ENCODE measurements around the gene TCF7L2.

The TCF7L2 gene

DNA sequence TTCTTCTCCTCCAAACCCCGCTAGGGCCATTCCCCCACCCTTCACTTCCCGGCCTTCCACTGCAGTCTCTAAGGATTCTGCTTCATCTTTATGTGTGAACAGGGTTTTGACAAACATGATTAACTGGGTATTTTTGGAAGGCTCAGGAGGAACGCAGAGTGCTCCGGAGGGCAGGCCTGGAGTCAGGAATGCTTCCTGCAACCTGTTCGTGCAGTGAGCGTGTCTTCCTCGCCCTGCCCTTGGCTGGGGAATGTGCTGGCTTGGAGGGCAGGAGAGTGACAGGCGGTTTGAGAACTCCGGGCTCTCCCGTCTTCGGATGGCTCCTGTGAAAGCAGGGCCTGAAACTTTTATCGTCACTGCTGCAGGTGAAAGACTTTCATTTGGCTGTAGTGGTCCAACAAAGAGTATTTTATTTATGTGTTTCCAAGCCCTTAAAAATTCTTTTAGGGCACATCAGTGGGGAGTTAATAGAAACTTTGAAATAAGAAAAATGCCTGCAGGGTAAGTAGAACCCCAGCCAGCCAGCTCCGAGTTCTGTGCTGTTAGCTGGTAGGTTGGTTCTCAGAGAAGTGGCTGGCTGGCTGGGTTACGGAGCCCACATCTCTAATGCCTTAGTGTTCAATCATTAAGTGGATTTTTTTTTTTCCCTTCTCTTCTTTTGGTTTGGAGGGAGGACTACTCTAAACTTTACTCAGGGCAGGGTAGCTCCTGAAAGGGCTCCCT is 51.0 kb downstream of the TCF7L2 start:
- no peak for DNase-seq

DNA sequence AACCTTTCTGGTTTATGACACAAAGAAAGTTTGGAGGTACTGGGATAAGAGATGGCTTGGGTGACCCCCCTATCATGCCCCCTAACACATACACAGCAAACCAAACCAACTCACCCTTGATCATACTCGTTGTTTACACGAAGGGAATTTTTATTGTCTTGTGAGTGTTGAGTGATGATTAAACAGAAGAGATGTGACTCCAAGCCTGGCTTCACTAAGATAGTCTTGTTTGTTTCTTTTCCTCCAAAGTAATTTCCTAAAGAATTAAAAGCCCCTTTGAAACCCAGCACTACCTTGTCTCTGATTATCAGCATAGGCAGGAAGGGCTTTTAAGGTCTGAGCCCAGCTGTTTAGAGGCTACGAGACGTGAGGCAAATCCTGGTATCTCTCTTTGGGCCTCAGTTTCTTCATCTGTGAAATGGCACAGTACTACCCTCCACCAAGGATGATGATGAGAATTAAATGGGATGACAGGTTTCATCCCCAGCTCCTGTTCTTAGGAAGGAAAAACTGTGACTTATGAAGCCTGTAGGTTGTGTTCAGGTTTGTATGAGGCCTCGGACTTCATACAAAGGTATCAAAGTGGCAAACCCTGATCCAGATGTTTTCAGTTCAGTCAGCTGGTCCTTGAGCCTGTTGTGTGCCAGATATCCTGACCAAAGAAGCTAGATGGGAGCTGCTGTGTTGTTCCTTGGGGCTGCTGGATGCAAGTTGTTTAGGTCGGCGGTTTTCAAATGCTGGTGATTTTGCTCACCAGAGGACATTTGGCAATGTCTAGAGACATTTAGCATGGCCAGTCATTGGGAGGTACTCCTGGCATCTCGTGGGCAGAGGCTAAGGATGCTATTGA is 51.8 kb downstream of the TCF7L2 start:
- DNase-seq, result no peak

DNA sequence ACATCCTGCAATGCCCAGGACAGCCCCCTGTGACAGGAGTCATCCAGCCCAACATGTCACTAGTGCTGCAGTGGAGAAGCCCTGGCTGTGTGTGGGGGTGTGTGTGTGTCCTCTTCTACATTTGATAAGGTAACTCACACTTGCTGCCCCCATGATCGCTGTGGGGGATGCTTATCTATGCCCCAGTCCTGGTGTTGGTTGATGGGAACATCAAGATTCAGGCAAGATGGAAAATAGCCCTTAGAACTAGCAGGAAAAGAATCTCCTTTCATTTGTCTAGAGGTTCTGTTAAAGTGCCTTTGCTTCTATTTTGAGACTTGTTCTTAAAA is 52.4 kb downstream of the TCF7L2 start:
- no peak for DNase-seq

DNA sequence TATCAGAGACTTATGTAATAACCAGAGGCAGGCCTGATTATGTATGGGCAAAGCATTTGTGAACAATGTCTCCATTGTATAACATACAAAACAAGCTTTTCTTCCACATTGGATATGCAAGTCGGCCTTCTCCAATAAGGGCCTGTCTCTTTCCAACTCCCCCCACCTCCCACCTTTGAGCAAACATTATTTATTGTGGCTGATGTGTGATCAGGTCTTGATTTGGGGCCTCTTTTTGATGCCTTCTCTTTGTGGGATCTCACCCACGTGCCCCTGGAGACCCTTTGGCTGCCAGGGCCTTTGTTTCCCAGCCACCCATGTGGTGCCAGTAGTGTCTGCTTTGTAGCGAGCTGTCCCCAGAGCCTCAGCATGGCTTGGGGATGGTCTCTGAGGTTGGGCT is 53.0 kb downstream of the TCF7L2 start:
- no peak for DNase-seq

DNA sequence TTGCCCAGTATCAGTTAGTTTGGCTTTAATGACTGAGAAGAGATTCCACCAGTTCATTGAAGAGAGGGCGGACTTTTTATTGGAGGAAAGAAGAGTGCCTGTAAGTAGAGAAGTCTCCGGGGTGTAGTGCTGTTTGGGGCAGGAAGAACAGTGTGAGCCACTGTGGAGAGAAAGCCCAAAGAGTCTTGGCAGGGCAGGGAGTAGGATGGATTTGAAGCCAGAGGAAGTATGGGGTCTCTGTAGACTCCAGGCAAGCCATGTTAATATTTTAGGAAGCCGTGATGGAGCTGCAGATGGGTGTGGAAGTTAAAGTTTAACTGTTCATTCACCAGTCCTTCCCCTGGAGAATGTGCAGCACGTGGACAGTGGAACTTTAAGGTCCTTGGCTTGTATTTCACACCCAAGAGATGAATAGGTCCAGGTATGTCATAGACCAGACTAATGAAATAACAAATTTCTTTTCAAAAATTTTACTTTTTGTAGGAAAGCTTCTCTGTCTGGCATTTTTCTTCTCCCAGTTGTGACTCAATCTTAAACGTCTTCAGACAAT is 54.1 kb downstream of the TCF7L2 start:
- DNase-seq, result no peak

DNA sequence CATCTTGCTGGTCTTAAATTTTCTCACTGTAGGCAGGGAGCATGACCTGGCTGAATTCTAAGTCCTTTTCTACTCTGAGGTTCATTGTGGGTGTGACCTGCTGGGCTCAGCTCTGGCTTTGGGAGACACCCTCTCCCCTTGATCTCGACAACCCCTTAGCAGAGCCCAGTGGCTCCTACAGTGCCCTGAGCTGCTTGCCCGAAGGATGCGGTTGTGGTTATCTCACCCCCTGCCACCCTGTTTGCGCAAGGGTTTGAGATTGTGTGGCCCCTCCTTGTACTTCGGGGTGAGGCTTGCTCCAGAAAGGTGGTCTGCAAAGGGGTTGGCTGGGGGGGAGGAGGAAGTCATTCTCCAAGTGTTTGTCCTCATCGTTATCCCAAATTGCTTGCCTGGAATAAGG is 55.3 kb downstream of the TCF7L2 start:
- peak; percentile 20 for DNase-seq

DNA sequence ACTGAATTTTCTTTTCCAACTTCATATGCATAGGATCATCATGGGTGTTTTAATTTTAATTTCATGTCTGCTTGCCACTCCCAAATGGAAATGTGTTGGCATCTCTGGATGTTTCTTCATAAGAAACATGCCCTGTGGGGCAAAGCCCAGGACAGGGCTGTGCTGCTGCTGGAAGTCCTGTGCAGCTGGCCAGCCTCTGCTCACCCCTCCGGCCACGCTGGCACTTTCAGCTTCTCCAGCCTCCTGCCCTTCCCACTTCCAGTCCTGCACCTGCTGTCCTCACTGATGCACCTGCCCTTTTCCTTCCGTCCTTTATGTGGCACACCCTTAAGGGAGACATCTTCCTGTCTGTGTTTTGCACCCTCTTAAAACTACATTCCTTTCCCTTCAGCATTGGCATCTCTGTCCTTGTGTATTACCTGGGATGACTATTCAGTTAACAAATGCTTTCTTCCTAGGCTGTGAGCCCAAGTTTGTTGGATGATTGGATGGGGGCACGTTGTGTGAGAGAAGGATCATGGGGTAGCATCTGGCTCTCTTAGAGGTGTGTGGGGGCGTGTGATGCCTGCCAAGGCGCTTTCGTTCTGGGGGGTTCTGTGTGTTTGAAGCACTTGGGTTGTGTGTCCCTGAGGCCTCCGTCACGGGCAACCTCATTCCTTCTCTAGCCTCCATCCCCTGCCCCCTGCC is 56.8 kb downstream of the TCF7L2 start:
- DNase-seq, result no peak

DNA sequence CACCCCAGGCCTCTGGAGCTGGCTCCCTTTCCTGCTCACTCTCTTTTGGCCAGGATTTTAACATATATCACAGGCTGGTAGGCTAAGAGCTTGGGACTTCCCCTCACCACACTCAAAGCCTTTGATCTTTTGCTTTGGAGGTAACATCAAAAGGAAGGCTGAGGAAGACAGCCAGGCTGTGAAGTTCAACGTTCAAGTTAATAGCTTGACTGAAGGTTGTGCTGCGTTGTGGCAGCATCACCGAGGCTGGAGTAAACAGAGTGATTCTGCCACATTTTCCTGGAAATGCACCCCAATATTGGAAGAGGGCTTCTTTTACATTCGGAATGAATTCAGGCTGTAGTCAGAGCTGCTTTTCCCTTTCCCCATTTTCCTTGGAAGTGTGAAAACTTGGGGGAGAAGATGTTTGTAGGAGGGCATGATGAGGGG is 57.3 kb downstream of the TCF7L2 start:
- DNase-seq, result no peak

DNA sequence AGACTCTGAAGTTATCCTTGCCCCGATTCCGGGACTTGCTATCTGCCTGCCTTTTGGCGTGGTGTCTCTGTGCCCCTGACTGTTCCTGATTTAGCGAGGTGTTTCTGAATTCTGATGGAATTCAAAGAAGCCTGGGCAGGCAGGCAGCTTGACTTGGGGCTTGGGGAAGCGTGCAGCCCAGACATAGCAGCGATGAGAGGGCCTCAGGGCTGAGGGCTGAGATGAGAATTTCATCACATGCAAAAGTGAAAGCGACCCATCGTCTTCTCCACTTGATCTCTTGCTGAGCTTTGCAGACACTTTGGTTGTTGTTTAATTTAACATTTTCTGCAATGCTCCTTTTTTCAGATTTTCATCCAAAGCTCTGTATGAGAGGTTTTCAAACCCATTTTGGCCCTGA is 57.8 kb downstream of the TCF7L2 start:
- no peak for DNase-seq

DNA sequence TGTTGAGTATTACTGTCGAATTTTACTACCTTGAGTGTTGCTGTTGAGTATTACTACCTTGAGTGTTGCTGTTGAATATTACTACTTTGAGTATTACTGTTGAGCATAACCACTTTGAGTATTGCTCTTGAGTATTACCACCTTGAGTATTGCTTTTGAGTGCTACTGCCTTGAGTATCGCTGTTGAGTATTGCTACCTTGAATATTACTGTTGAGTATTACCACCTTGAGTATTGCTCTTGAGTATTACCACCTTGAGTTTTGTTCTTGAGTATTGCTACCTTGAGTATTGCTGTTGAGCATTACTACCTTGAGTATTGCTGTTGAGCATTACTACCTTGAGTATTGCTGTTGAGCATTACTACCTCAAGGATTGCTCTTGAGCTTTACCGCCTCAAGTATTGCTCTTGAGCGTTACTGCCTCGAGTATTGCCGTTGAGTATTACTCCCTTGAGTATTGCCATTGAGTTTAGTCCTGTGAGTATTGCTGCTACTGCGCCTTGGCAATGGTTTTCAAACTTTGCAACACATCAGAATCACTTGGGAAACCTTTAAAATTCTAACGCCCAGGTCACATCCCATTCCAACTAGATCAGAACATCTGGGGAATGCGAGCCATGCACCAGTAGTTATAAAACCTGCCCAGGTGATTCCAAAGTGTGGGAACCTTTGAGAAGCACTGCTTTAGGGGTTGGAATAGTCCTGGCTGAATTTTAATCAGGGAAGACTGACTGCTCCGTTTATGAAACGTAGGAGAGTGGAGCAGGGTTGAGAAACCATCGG is 61.7 kb downstream of the TCF7L2 start:
- DNase-seq, result no peak

DNA sequence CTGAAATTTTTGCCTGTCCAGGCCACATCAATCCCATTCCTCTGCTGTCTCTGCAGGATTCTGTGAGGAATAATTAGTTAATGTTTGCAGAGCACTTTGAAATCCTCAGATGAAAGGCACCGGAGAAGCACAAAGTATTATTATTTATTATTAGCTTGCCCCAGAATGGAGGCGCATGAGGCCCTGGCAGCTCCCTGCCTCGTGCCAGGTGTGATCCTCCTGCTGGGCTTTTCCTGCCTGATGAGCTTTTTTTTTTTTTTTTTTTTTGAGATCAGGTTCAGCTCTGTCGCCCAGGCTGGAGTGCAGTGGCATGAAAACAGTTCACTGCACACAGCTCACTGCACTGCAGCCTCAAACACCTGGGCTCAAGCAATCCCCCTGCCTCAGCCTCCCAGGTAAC is 65.2 kb downstream of the TCF7L2 start:
- DNase-seq, result no peak

DNA sequence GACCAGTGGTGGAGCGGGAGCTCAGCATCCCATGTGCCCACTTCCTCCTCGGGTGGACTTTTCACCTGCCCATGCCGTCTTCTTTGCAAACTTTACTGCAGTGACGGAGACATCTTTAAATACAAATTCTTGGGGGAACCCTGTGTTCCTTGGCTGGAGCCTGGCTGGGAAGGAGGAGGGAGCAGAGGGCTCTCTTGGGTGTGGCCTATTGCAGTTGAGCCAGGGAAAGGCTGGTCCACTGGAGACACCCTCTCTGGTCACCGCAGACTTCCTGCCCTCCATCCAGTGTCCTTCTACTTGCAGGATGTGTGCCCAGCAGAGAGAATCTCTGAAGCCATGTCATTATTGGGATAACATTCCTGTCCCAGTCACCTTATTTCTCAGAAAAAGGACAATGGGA is 67.3 kb downstream of the TCF7L2 start:
- DNase-seq, result no peak

DNA sequence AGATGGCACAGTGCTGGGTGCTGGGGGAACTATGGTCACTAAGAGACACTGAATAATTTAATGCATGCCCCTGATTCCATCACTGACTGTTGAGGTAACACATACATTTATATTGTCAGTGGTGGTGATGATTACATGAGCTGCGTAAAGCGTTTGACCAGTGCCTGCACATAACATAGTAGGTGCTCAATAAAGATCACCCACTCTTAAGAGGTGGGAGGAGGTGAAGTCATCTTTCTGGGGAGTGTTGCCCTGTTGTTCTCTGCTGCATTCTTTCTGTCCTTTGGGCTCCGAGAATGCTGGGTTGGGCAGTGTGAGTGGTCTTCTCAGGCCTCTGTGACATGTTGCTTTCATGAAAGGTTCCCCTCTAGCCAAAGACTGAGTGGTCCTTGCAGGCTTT is 68.0 kb downstream of the TCF7L2 start:
- DNase-seq, result no peak

DNA sequence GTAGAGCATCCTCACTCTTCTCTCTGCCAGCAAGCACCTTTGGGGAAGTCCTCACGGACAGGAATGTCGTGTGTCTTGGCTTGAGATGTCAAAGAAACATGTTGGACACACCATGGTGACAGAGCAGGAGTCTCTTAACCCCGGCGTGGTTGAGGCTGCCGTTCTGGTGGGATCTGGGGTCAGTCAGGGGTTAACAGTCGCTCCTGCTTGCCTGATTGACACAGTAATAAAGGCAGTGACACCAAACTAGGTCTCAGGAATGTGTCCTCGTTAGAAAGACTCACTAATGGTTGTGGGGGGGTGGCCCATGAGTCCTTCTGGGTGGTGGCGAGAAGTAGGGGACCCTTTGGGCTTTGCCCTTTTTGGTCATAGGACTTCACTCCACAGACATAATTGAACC is 69.0 kb downstream of the TCF7L2 start:
- DNase-seq, result no peak

DNA sequence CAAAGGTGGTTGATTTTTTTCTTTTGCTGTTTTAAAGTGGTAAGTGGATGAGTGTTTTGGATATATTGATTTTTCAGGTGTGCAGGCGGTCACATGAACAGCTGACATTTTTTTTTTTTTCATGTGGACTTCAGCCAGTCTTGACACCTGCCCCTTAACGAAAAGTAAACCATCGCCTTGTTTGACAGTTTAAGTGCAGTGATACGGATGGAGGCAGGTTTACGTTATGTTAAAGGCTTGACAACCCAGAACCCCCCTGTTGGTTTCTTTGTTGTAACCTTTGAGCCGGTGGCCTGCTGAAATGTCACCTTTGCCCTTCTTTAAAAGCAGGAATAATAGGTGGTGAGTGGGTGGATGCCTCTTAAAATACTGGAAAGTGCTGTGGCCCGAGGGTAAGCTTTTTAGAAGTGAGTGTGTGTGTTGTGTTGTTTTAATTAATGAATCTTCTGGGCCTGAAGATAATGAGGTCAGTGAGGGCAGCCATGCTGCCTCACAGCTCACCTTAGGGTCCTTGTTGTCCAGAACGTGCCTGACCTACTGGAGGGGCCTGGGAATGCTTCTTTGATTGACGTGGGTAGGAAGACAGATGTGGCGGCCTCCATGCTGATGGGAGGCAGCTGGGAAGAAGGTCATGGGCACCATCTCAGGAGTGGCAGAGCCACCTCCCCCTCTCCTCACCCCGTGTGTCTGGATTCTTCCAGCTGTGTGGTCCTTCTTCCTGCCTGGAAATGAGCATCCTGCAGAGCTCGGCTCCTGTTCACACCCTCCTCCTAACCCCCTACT is 69.8 kb downstream of the TCF7L2 start:
- DNase-seq, result no peak

DNA sequence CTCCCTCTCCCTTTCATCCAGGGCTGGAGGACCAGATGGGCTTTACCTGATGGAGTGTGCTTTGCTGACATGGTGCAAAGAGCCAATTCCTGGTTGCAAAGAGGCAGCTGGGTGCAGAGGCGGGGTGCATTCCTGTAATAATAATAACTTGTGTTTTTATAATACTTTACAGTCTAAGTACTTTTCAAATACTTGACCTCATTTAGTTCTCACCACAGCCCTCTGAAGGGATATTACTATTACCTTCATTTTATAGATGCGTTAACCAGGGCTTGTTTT is 70.4 kb downstream of the TCF7L2 start:
- DNase-seq, result no peak

DNA sequence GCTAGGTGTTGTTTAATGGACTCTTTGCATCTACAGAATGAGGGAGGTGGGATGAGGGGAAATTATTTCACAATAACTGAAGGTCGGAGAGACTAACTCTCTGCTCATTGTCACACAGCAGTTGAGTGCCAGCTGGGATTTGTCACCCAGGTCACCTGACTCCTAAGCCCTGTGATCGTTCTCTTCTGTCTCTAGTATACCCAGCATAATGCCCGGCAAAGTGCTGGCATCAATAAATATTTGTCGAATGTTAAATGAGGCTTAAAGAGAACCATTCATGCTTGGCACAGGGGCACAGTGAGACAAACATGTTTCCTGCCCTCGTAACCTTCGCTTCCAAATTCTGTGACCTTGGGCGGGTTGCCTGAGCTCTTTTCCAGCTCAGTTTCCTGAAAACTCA is 70.8 kb downstream of the TCF7L2 start:
- no peak for DNase-seq

DNA sequence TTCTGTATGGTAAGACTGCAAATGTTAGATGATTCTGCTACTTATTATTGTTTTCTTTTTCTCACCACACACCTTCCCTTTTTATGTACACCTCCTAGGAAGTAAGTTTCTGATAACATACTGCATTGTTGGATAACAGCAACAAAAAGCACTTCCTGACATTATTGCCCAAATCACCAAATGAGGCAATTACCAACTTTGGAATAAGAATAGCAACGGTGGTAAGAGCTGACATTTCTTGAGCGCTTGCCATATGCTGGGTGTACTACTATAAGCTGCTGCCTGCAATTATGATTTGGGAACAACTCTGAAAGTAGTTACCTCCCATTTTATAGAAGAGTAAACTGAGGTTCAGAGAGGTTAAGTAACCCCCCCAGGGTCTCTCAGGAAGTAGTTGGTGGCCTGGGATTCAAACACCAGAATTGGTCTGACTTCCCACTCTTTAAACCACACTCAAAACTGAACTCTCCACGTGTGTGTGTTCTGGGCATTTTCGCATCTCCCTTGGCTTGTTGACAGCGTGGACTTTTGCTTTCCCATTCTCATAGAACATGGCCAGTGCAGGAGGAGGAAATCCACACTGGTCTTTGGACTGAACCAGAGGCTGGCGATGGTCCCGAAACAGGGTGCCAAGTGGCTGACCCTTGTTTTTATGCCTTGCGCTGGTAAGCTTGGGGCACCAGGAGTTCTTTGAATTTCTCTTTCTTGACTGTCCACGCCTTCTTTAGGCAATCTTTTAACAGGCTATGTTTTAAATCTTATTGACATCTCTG is 71.4 kb downstream of the TCF7L2 start:
- DNase-seq, result no peak

DNA sequence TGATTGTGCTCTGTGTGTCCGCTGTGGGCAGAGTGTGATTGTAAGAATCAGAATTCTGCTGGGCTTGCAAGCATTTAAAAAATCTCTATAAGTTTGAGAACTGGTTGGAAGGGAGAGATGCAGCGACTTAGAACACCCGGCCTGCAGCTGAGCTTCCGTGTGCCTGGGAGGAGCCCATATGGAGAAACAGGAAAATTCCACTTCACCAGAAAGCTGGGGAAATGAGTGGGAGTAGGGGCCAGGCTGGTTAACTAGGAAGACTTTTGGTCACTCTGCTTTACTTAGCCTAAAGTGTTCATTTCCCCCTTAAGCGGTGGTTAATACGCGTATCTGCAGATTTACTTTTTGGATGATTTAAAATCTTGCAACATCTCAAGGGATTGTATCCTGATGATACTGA is 72.2 kb downstream of the TCF7L2 start:
- DNase-seq, result no peak

DNA sequence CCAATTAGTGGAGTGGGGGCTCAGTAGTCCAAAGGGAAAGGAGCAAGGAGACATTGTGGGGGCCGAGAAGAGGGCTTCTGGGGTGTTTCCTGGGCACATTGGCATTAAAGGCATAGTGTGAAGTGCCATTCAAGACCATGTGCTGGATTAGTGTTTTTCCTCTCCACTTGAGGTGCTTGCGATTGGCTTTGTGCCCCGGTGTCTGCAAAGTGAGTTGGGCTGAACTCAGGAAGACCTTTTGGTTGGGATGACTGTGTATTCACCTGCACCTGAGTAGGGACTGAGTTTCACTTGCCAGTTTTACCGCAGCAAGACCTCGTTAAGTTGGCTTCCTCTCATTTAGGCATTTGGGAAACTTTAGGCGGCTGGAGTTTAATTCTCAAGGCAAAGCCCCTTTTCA is 73.0 kb downstream of the TCF7L2 start:
- no peak for DNase-seq

DNA sequence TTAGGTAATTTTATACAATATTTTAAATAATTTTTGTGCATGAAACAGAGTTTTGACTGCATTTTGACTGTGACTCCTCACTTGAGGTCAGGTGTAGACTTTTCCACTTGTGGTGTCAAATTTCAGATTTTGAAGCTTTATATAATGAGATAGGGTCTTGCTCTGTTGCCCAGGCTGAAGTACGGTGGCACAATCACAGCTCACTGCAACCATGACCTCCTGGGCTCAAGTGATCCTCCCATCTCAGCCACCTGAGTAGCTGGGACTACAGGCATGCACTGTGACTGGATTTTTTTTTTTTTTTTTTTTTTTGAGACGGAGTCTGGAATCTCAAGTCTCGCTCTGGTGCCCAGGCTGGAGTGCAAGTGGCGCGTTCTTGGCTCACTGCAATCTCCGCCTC is 74.9 kb downstream of the TCF7L2 start:
- DNase-seq, result no peak

DNA sequence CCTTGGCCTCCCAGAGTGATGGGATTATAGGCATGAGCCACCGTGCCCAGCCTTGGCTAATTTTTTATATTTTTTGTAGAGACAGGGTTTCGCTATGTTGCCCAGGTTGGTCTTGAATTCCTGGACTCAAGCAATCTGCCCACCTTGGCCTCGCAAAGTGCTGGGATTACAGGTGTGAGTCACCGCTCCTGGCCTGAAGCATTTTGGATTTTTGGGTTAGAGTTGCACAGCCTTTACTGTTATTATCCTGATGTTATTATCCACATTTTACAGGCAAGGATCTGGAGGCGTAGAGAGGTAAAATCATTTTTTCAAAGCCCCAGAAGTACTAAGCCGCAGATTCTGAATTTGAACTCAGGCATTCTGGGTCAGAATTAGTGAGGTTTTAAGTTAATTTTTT is 75.4 kb downstream of the TCF7L2 start:
- no peak for DNase-seq

Data from hematopoietic multipotent progenitor cell treated with erythropoietin and hydrocortisone succinate and interleukin-3 and kit ligand, for 4 days (in vitro differentiated cells).